Left renal pelvis (tissue), 4 donors: ENCODE data around the gene TRMO. TPM values are rescaled to one million over a fixed set of nuclear protein-coding genes. Genes with fewer than 3 reads are reported as not detected.

ENCODE experiments used
- DNase-seq, 4 donors: peaks; one replicate each; pipeline ENCODE4 v3.0.0-alpha.2; 2013; ENCODE audit warnings: low read depth in 4 of 4, low spot score in 3 of 4
- polyA plus RNA-seq, 4 donors: library from polyadenylated mRNA; unstranded; fragments of 120-200 nt; gene quantifications; one replicate each; pipeline ENCODE4 v1.2.1, GENCODE V29; 2013; ENCODE audit not compliant: insufficient read length in 4 of 4

TRMO gene
- polyA plus RNA-seq, 4 donors = 12.7 to 24.7 (median 19.7) TPM

DNA sequence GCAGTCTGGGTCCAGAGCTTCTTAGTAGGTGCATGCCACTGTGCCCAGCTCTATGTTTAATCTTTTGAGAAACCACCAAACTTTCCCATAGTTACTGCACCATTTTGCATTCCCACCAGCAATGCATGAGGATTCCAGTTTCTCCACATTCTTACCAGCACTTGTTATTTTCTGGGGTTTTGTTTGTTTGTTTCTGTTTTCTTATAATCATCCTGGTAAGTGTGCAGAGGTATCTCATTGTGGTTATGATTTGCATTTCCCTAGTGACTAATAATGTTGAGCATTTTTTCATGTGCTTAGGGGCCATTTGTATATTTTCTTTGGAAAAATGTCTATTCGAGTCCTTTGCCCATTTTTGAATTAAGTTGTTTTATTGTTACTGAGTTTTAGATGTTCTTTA, 57.9 kb downstream of the TRMO start:
- no peak for DNase-seq

DNA sequence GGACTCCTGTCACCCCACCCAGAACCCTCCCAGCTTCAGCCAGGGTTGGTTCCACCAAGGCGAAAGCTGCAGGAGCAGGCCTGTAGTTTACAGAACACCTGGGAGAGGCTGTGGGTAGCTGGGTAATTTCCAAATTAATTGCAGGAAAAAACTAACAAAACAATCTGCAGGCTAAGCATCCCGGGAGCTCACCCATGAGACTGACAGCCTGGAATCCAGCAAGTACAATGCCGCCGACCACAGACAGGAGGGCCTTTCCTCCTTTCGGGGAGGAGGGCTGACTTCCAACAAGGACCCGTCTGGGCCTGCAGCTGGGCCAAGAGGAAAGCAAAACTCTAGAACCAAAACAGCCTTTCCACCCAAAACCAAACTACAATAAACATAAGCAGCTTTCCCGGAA, 59.0 kb downstream of the TRMO start:
- no peak for DNase-seq

DNA sequence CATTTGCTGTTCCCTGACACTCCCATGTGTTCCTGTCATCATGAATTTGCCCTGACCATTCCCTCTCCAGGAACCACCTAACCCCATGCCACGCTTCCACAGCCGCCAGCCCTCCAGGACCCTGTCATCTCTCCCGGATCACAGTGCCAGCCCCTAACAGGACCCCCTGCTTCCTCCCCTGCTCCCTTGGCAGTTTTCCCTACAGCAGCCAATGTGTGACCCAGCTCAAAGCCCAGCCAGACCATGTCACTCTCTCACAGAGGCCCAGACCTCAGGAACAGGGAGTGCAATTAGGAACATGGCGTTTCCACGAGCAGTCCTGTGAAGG, 61.2 kb downstream of the TRMO start:
- no peak for DNase-seq

DNA sequence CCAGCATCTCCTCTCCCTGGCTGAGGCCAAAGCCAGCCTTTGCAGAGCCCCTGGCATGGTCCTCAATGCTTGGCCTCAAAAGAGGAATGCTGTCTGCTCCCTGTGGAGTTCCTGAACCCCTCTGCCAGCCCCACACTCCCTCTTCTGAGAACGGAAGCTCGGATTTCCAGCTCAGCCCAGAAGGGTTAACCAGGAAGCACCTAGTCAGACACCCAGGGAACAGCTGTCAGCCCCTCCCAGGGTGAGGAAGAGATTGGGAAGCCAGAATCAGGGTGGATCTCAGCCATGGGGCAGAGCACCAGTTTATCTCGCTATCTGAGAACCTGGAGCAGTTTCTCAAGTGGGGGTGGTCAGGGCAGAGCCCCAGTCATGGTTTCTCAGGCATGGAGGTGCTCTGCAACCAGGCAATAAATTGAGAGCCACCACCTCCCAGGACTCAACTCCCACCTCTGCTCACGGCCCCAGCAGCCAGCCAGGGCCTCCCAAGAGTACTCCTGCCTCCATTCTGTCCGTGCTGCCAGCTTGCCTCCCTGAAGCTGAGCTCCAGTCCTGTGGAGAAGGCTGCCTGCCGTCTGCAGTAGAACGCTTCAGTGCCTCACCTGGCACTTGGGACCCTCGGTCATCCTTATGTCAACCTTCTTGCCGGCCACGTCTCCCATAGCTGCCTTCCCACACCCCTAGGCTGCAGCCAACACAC, 61.7 kb downstream of the TRMO start:
- DNase-seq = no peak

DNA sequence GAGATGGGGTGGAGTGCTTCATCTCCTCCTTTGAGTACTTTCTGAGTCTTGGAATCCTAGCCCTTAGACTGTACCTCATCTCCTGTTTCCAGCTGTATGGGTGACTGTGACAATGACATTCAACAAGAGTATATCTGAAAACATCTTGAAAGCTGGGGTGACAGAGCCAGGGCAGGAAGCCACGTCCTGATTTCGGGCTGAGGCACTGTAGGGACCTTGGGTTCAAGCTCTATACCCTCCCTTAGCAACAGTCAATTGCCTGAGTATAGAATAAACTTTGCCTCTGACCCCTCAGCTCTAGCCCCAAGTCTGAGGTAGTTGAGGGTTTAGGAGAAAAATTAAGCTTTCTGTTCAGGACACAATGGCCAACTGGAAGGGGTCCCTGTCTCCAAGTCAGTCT, 63.0 kb downstream of the TRMO start:
- no peak for DNase-seq

DNA sequence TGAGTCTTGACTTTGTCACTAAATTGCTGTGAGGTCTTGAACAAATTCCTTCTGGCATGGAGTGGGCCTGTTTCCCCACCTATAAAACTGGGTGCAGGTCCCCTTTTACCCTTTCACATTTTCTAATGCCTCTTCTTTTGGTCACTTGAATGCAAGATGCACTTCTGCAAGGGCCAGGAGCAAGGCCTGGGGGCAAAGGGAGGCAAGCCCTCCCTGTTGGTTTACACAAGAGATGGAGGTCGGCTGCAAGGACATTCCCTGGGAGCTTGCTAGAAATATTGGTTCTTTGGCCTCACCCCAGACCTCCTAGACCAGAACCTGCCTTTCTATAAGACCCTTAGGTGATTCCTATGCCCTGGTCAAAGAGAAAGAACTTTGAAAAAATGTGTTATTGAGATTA, 63.5 kb downstream of the TRMO start:
- DNase-seq = no peak

DNA sequence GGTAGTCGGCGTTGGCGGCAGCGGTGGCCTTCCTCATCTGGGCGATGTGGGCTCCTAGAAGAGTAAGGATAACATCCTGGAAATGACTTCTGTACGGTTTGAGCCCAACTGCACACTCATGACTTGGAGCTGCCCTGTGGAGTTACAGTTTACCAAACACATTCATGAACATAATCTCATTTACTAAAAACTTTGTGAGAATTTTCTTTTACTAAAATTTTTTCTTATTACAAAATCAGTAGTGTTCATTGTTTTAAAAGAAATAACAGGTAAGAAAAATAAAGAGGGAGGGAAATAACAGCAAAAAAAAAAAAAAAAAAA, 63.9 kb downstream of the TRMO start:
- DNase-seq = no peak

DNA sequence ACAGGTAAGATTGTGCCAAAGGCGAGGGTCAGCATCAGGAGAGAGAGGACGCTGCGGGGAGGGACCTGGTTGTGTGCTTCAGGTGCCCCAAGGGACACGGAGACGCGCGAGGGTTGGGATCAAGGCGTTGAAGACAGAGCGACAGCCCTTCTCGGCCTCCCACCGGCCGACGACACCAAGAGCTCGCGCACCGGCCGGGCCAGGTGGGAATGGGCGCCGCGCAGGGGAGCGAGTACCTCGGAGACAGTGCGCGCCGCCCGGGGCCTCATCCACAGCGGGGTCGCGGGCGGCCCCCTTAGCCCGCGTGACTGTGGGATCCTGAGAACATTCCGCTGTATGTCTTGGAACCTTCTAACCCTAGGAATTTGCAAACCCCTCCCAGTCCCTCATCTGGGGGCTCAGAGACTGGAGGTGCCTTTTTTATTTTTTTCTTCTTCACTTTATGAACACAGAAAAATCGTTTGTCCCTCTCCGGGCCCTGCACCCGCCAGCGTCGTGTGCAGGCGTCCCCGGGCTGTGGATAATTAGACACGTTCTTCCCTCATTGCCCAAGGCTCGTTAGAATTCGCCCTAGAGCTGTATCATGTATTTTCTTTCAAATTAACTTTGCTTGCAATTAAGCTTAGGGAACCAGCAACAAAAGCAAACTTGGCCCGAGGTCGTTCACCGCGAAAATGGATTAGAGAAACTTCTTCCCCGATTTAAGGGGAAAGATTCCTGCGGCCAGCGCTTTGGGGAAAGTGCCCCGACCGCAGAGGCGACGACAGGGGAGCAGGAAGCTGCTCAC, 64.5 kb downstream of the TRMO start:
- DNase-seq = no peak

DNA sequence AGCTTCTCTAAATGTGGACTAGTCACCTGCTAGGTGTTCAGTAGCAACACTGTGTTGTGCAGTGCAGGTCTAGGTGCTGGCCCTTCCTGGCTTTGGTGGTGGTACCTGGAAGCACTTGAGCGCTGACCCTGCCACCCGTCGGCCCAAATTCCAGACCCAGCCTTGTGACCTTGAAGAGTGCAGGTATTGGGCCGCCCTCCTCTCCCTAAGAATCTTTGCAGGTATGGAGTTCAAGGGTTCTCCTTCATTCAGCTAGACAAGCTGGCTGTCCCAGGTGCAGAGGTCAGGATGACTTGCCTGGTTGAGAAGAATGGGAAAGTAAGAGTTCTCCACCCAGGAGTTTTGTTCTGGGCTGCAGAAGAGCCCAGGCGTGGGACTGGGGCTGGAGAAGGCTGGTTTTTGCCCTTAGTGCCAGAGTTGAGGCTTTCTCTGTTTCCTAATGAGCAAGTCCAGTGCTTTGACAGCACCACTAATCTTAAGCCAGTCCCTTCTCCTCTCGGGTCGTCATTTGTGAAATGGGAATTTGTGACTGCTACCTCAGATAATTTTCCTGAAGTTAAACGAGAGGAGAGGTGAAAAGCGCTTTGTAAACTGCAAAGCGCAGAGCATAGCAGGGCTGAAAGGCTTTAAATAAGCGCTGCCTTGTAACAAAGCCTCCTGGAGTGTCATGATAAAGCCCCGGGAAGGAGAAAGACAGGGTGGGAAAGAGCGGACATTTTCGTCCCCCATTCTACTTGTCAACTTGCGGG, 65.3 kb downstream of the TRMO start:
- no peak for DNase-seq

DNA sequence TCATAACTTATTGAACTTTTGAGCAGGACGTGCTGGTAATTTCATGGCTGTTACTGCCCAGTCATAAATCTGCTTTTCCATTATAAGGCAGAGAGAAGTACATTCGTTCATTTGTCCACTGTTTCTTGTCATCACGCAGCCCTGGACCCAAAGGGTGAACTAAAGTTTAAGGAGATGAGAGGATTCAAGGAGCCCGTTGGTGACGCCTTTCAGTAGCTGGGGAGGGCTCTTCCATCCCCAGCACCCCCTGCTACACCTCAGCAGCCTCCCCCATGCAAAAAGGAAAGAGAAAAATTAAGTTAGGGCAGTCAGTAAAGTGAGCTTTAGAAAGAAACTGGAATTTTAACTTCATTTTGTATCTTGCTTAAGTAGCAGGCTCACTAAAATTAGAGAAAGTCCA, 66.4 kb downstream of the TRMO start:
- no peak for DNase-seq

DNA sequence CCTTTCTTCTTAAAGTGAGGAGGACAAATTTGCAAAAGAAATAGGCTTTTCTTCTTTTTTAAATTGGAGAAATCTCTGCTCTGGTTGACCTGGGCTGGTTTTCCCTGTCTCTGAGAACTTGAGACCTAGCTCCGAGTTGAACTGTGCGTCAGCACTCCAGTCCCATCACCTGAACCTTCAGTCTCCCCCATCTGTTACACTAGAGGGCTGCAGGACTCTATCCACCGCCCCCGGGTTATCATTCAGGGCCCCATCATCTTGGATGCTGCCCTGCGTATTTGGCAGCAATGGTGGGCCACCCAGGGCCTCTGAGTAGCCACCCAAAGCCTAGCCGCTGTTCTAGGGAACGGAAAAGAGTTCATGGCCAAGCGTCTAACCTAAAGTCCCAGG, 66.8 kb downstream of the TRMO start:
- no peak for DNase-seq

DNA sequence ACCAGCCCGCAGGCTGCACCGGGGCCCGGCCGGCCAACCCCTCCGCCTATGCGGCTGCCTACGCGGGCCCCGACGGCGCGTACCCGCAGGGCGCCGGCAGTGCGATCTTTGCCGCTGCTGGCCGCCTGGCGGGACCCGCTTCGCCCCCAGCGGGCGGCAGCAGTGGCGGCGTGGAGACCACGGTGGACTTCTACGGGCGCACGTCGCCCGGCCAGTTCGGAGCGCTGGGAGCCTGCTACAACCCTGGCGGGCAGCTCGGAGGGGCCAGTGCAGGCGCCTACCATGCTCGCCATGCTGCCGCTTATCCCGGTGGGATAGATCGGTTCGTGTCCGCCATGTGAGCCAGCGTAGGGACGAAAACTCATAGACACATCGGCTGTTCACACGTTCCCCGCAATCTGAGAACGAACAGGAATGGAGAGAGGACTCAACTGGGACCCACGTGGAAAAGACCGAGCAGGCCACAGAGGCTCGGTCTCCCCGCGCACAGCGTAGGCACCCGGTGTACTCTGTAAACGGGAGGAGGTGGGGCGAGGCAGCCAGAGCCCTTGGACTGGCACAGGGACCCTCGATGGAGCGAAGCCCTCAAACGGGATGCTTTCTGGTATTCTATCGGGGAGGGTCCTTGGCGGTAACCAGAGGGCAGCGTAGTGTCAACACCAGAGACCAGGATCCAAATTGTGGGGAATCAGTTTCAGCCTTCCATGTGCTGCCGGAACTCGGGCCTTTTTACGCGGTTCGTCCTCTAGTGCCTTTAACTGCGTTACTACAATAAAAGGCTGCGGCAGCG, 67.4 kb downstream of the TRMO start:
- no peak for DNase-seq

Other genes starting within 250 kb of the TRMO start
- gene XPA, start 225.2 kb downstream of the TRMO start, polyA plus RNA-seq = 10 to 100 TPM; 34.4 to 39.9 (median 38.9) TPM
- gene FOXE1, start 69.3 kb downstream of the TRMO start, polyA plus RNA-seq = not detected
- gene HEMGN, start 15.7 kb upstream of the TRMO start, polyA plus RNA-seq = 10 to 100 TPM in 1 of 4 donors, 1 to 10 TPM in 3; 2.3 to 33.1 (median 2.9) TPM
- 100 to 1,000 TPM; 214 to 284 (median 242) TPM for gene ANP32B, start 60.8 kb upstream of the TRMO start, polyA plus RNA-seq
- 10 to 100 TPM; 36.8 to 40.4 (median 39.0) TPM for gene NANS, start 134.2 kb upstream of the TRMO start, polyA plus RNA-seq
- gene TRIM14, start 196.7 kb upstream of the TRMO start, polyA plus RNA-seq = 1 to 10 TPM; 2.7 to 6.7 (median 5.6) TPM